Measurements from ENCODE around the gene GLUD1.
"Not testable (repeated sequence)": the region's sequence is repeated elsewhere in the genome, so short reads cannot be mapped to it uniquely, and the experiment has no call there.

GLUD1 gene

GRCh38 chr10:87038786-87039185 lies 55.9 kb downstream of the GLUD1 start:
- no peak for DNase-seq

GRCh38 chr10:87038286-87038717 lies 56.3 kb downstream of the GLUD1 start:
- no peak for DNase-seq

- no peak for DNase-seq
Observed at GRCh38 chr10:87036623-87037022, 58.0 kb downstream of the GLUD1 start.

GRCh38 chr10:87030912-87031635 lies 63.6 kb downstream of the GLUD1 start:
- DNase-seq, result no peak

- not testable (repeated sequence) for DNase-seq
Observed at GRCh38 chr10:87030419-87030818, 64.2 kb downstream of the GLUD1 start.

GRCh38 chr10:87026747-87027508 lies 67.7 kb downstream of the GLUD1 start:
- not testable (repeated sequence) for DNase-seq

- DNase-seq, result not testable (repeated sequence)
Observed at GRCh38 chr10:87025285-87025958, 69.2 kb downstream of the GLUD1 start.

- not testable (repeated sequence) for DNase-seq
Observed at GRCh38 chr10:87020056-87020455, 74.6 kb downstream of the GLUD1 start, which contains the start of gene FAM25A. Gene FAM25A, plus strand, starts transcription at chr10:87020294. Its CDS starts 31 bp downstream, at chr10:87020325.

- not testable (repeated sequence) for DNase-seq
Observed at GRCh38 chr10:87019504-87019903, 75.1 kb downstream of the GLUD1 start.

- DNase-seq, result not testable (repeated sequence)
Observed at GRCh38 chr10:87019066-87019465, 75.6 kb downstream of the GLUD1 start.

GRCh38 chr10:87018127-87018526 lies 76.5 kb downstream of the GLUD1 start:
- not testable (repeated sequence) for DNase-seq

GRCh38 chr10:87014986-87015716 lies 79.5 kb downstream of the GLUD1 start:
- DNase-seq, result not testable (repeated sequence)

GRCh38 chr10:87013528-87013927 lies 81.1 kb downstream of the GLUD1 start:
- DNase-seq, result peak; percentile 9

- not testable (repeated sequence) for DNase-seq
Observed at GRCh38 chr10:87009134-87009696, 85.4 kb downstream of the GLUD1 start.

GRCh38 chr10:87008303-87008702 lies 86.3 kb downstream of the GLUD1 start:
- DNase-seq, result not testable (repeated sequence)

GRCh38 chr10:87007674-87008073 lies 87.0 kb downstream of the GLUD1 start:
- DNase-seq, result not testable (repeated sequence)

- not testable (repeated sequence) for DNase-seq
Observed at GRCh38 chr10:87007124-87007523, 87.5 kb downstream of the GLUD1 start.

GRCh38 chr10:87000491-87000890 lies 94.2 kb downstream of the GLUD1 start:
- DNase-seq, result no peak

Measured in RPMI8226 (cell line).